ENCODE data around the gene E2F6. TPM values are rescaled to one million over a fixed set of nuclear protein-coding genes. Genes with fewer than 3 reads are reported as not detected.

Gene E2F6
- total and polyA plus RNA-seq, 2 of the 13 experiments (the other 11 are each of a cell fraction or from before 2014, with no cell fraction given): 27.3 to 36.0 TPM

GRCh38 chr2:11505652-11506610, 40.0 kb upstream of the E2F6 start (continued):
- TF ChIP-seq MXD1 (CRISPR knock-in tag; IDR thresholded peaks at IDR 0.05) (no peak), RFX1 (IDR thresholded peaks at IDR 0.05) (no peak), KAT7 (CRISPR knock-in tag; IDR thresholded peaks at IDR 0.05; ENCODE audit: borderline replicate concordance) (peak; percentile 84; the same call in 1 of the 2 replicates), SYNCRIP (IDR thresholded peaks at IDR 0.05; ENCODE audit: insufficient read depth, low read depth, low read length) (no peak), MLLT10 (CRISPR knock-in tag; IDR thresholded peaks at IDR 0.05) (no peak), NR2F2 (IDR thresholded peaks at IDR 0.05; ENCODE audit: borderline replicate concordance, low read depth) (peak; percentile 75; the same call in 1 of the 2 replicates), ZBTB42 (CRISPR knock-in tag; IDR thresholded peaks at IDR 0.05) (peak; percentile 85), ZNF747 (CRISPR knock-in tag; IDR thresholded peaks at IDR 0.05; ENCODE audit: borderline replicate concordance) (no peak; the same call in 1 of the 2 replicates), MTF1 (CRISPR knock-in tag; IDR thresholded peaks at IDR 0.05) (no peak), AGO2 (optimal IDR thresholded peaks at IDR 0.05; ENCODE audit: low read depth, low read length) (no peak), PBX3 (CRISPR knock-in tag; IDR thresholded peaks at IDR 0.05; ENCODE audit: borderline replicate concordance) (no peak), ZZZ3 (CRISPR knock-in tag; IDR thresholded peaks at IDR 0.05; ENCODE audit: borderline replicate concordance) (no peak), FOXM1 (CRISPR knock-in tag; IDR thresholded peaks at IDR 0.05) (no peak), SMYD3 (CRISPR knock-in tag; IDR thresholded peaks at IDR 0.05) (peak; percentile 87; the same call in 1 of the 2 replicates), ZNF3 (CRISPR knock-in tag; IDR thresholded peaks at IDR 0.05) (peak; percentile 82), DRAP1 (CRISPR knock-in tag; IDR thresholded peaks at IDR 0.05) (peak; percentile 46), ZNF546 (CRISPR knock-in tag; conservative IDR thresholded peaks at IDR 0.05) (no peak), ZNF235 (CRISPR knock-in tag; IDR thresholded peaks at IDR 0.05; ENCODE audit: borderline replicate concordance) (0 out of 2 replicates have a peak, but pooled peaks have one; percentile 13), ATAD3A (CRISPR knock-in tag; IDR thresholded peaks at IDR 0.05) (no peak), BCL3 (CRISPR knock-in tag; IDR thresholded peaks at IDR 0.05) (peak; percentile 22), TRIM24 (CRISPR knock-in tag; IDR thresholded peaks at IDR 0.05) (no peak), JUND (CRISPR knock-in tag; IDR thresholded peaks at IDR 0.05) (no peak; the same call in 1 of the 2 replicates), ZNF784 (CRISPR knock-in tag; IDR thresholded peaks at IDR 0.05; ENCODE audit: borderline replicate concordance) (peak; percentile 94), ZNF703 (CRISPR knock-in tag; IDR thresholded peaks at IDR 0.05; ENCODE audit: borderline replicate concordance) (0 out of 2 replicates have a peak, but pooled peaks have one; percentile 36), ZNF430 (CRISPR knock-in tag; IDR thresholded peaks at IDR 0.05) (peak; percentile 79; the same call in 1 of the 2 replicates), ZNF670 (CRISPR knock-in tag; IDR thresholded peaks at IDR 0.05; ENCODE audit: borderline replicate concordance) (peak; percentile 82)

Data from HepG2 (cell line).